Activated T-cell treated with anti-CD3 and anti-CD28 coated beads, Interleukin-2, amount 50 U/mL, for 24 hours (primary cell): ENCODE data around the gene TDRD7.

ENCODE experiments used
- DNase-seq: peaks from one replicate; pipeline ENCODE4 v3.0.0-alpha.2; 2020
- H3K27ac Mint-ChIP-seq: 2 replicates; pipeline ENCODE4 v1.8.0; 2020; ENCODE audit warnings: mild to moderate bottlenecking, mixed read lengths
- H3K27me3 Mint-ChIP-seq: 2 replicates; pipeline ENCODE4 v1.8.0; 2020; ENCODE audit warnings: mixed read lengths
- H3K36me3 Mint-ChIP-seq: 2 replicates; pipeline ENCODE4 v1.8.0; 2020; ENCODE audit warnings: low read depth, mixed read lengths
- H3K4me1 Mint-ChIP-seq: 2 replicates; pipeline ENCODE4 v1.8.0; 2020; ENCODE audit warnings: low read depth, mixed read lengths
- H3K4me3 Mint-ChIP-seq: 2 replicates; pipeline ENCODE4 v1.8.0; 2020; ENCODE audit warnings: mild to moderate bottlenecking, moderate library complexity, mixed read lengths
- H3K9me3 Mint-ChIP-seq: 2 replicates; pipeline ENCODE4 v1.8.0; 2020; ENCODE audit warnings: mixed read lengths

TDRD7 gene

DNA sequence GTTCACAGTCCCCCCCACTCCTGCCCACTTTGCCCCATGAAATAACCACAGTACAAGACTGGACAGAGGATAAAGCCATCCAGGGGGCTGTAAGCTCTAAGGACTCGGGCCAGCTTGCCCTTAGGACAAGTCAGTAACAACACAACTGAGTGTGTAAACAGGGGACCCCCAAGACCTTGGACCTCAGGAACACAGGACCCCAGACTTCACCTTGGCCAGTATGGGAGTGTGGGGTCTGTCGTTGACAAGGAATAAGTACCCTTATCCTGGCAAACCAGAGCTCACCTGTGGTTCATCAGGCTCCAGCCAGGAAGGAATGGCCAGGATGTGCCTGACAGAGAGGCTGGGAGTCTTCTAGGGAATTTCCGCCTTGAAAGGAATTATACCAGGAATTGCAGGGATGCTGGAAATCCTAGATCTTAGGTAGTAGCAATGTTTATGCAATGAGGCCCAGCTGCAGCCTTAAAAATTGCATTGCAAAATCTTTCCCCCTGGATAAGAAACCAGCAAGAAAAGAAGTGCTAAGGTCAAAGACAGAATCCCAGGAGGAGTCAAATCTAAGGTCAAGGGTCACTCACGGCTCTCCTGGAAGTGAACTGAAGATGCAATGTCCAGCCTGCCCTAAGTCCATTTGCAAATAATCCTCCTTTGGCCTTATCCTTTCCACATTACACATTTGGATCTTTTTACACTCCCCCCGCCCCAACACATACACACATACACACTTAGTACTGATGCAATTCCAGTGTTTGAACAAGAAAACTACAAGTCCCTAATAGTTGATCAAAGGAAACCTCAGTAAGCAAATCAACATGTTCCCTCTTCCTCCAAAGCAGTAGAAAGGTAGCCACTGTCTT is 27.3 kb upstream of the TDRD7 start:
- DNase-seq: no peak
- H3K27me3 Mint-ChIP-seq: peaks cover 39% of the 10 kb centered on the region
- H3K9me3 Mint-ChIP-seq: no peaks in the 10 kb centered on the region
- H3K4me3 Mint-ChIP-seq: no peak overlapping the region
- peaks cover 19% of the 10 kb centered on the region for H3K4me1 Mint-ChIP-seq
- no peaks in the 10 kb centered on the region for H3K36me3 Mint-ChIP-seq
- no peak overlapping the region for H3K27ac Mint-ChIP-seq

DNA sequence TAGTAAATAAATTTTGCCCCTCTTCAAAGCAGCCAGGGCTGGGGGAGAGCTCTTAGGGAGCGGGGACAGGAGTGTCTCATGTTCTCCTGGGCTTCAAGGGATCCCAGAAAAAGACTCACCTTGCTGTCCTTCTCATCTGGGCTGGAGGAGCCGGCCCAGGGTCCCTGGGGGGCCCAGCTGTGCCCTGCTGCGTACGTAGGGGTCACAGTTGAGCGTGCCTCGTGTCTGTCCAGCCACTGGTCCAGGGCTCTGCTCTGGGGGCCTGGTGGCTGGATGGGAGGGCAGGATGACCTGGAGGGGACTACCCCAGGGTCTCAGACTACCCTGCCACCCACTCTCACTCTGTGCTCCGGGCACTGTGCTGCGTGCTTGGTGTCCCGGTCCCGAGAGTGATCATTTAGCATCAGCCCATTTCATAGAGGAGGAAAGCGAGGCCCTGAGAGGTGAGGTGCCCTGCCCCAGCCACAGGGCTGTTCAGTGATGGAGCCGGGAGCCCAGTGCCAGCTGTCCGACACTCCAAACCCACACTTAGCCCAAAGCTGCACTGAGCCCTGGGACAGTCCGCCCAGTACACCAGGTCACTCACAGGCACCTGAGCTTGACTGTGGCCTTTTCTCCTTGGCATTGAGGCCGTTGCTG is 26.2 kb upstream of the TDRD7 start:
- Mint-ChIP-seq H3K27me3 (peaks cover 50% of the 10 kb centered on the region), H3K27ac (no peak overlapping the region), H3K36me3 (no peaks in the 10 kb centered on the region), H3K4me1 (peaks cover 20% of the 10 kb centered on the region), H3K4me3 (no peak overlapping the region), H3K9me3 (no peaks in the 10 kb centered on the region)
- DNase-seq: no peak

DNA sequence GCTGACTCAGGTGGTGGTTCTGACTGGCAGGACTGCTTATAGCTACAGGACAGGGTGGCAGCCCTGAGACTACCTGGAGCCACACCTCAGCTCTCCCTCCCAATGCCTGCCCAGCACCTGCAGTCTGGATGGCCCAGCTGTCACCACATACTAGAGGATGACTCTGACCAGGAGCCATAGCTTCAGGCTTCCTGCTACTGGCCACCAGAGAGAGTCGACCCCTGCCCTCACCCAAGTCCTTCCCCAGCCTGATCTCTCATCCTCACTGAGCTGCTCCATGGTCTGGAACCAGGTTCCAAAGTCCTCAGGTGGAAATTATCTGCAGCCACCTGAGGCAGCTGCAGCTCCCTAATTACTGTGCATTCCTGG is 25.6 kb upstream of the TDRD7 start:
- Mint-ChIP-seq H3K4me1 (peaks cover 20% of the 10 kb centered on the region), H3K9me3 (no peaks in the 10 kb centered on the region), H3K27me3 (peaks cover 55% of the 10 kb centered on the region), H3K36me3 (no peaks in the 10 kb centered on the region), H3K27ac (no peak overlapping the region), H3K4me3 (no peak overlapping the region)
- no peak for DNase-seq

DNA sequence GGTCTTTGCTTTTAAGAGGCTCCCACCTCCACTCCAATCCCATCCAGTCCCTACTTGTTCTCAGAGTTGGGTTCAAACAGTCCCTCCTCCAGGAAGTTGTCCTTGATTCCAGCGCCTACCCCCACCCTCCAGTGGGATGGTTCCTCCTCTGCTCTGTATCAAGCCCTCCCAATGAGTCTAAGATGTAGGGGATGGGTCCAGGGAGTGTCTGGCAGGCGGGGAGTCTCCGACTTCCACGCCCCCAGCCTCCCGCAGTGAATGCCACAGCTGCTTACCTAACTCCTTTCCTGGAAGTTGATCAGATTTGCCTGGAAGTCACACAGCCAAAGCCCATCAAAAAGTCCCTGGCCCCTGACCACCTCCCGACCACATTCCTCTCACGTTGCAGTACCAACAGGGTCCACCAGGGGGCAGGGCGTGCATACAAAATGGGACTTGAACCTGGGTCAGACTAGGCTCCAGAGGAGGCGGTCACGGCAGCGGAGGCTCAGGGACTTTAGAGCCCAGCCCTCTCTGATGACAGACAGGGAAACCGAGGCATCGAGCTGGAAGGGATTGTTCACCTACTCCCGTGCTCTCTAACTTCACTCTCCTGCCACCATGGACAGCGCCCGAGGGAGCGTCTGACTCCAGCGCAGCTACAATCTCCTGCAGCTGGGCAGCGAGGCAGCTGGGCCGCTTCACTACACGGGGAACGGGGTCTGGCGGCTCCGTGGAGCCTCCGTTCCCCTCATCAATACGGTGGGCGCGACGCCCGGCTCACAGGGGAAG is 25.0 kb upstream of the TDRD7 start:
- H3K4me1 Mint-ChIP-seq: peaks cover 20% of the 10 kb centered on the region
- peak; percentile 85 for DNase-seq
- no peaks in the 10 kb centered on the region for H3K36me3 Mint-ChIP-seq
- H3K27me3 Mint-ChIP-seq: peaks cover 60% of the 10 kb centered on the region
- H3K27ac Mint-ChIP-seq: no peak overlapping the region
- no peaks in the 10 kb centered on the region for H3K9me3 Mint-ChIP-seq
- H3K4me3 Mint-ChIP-seq: no peak overlapping the region

DNA sequence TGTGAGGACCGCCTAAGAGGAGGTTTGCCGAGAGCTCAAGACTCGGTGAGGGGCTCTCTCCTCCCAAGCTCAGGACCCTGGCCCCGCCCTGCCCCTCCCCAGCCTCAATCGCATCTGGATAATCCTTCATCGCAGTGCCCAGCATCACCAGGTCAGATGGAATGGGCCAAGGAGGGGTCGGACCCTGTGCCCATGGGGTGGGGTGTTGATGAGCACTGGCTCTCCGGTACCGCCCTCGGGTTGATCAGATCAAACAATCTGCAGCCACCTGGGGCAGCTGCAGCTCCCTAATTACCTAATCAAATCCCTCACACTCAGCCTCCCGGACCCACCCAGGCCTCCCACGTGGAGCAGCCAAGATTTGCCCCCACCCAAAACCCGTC is 24.4 kb upstream of the TDRD7 start:
- H3K27ac Mint-ChIP-seq: no peak overlapping the region
- no peaks in the 10 kb centered on the region for H3K36me3 Mint-ChIP-seq
- no peak overlapping the region for H3K4me3 Mint-ChIP-seq
- peaks cover 62% of the 10 kb centered on the region for H3K27me3 Mint-ChIP-seq
- no peaks in the 10 kb centered on the region for H3K9me3 Mint-ChIP-seq
- no peak for DNase-seq
- peaks cover 20% of the 10 kb centered on the region for H3K4me1 Mint-ChIP-seq

DNA sequence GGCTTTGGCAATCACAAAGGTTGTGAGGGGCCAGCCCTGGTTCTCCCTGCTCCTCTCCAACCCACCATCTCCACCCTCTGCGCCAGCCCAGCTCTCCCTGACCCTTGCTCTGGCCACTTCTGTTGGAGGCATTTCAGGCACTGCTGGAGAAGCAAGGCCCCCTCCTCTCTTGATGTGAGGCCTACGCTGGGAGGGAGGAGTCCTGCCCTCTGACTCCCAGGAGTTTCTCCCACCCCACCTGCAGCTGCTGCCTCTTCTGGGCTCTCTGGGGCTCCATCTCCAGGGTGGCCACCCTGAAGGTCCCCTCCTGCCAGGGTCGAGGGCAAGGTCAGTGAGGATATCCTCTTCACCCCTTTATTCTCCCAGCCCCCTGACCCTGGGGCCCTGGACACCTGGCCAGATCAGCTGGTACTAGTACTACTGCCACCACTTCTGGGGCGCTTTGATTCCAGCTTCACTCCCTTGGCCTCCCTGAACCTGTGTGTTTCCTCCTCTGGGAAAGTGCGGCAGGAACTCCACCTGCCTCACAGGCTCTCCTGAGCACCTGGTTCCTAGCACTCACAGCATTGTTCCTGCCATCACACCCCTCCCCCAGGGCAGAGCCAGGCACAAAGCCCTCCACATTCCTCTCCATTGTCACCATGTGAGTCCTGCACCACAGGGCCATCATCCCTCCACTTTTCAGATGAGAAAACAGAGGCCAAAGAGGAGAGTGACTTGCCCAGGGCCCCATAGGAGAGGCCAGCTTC is 23.8 kb upstream of the TDRD7 start:
- H3K27ac Mint-ChIP-seq: no peak overlapping the region
- no peak for DNase-seq
- no peaks in the 10 kb centered on the region for H3K9me3 Mint-ChIP-seq
- H3K4me1 Mint-ChIP-seq: peaks cover 20% of the 10 kb centered on the region
- H3K36me3 Mint-ChIP-seq: no peaks in the 10 kb centered on the region
- no peak overlapping the region for H3K4me3 Mint-ChIP-seq
- peaks cover 62% of the 10 kb centered on the region for H3K27me3 Mint-ChIP-seq

DNA sequence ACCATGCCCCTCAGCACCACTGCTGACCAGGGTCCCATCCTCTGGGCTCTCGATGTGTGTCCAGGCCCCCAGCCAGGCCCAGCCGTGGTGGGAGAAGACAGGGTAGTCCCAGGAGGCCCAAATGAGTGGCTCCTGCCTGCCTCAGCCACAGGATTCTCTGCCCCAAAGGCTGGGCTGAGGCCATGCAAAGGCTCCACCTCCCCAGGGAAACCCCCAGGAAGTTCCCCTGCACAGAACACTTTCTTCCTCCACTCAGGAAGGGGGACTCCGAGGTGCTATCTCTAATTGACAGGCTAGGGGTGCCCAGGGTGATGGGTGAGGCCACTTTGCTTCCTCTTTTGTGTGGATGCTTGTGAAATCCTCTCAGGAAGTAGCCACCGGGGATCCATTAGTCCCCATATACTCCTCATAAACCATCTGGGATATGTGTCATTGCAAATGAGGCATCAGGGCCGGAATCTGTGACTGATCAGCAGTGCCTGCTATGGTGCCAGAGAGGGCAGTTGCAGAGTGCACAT is 23.1 kb upstream of the TDRD7 start:
- no peak overlapping the region for H3K27ac Mint-ChIP-seq
- H3K4me3 Mint-ChIP-seq: no peak overlapping the region
- H3K4me1 Mint-ChIP-seq: peaks cover 20% of the 10 kb centered on the region
- H3K27me3 Mint-ChIP-seq: peaks cover 62% of the 10 kb centered on the region
- no peaks in the 10 kb centered on the region for H3K9me3 Mint-ChIP-seq
- H3K36me3 Mint-ChIP-seq: no peaks in the 10 kb centered on the region
- peak; percentile 50 for DNase-seq

DNA sequence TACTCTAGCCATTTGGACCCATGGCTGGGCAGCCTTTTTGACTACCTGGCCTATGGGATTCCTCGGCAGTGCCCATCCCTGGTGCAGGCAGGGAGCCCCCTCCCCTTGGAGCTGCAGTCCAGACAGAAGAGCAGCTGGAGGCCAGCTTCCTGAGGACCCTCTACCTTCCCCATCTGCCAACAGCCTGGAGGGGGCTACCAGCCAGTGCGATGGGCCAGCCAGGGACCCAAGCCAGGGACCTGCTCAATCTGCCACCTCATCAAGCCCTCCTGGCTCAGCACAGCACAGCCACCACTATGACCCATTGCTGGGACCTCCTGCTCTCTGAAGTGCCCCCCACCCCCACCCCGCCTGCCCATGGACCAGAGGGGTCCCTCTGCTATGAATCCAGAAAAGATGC is 22.6 kb upstream of the TDRD7 start:
- H3K27ac Mint-ChIP-seq: no peak overlapping the region
- H3K27me3 Mint-ChIP-seq: peaks cover 62% of the 10 kb centered on the region
- H3K4me3 Mint-ChIP-seq: no peak overlapping the region
- peaks cover 20% of the 10 kb centered on the region for H3K4me1 Mint-ChIP-seq
- no peaks in the 10 kb centered on the region for H3K36me3 Mint-ChIP-seq
- no peak for DNase-seq
- H3K9me3 Mint-ChIP-seq: no peaks in the 10 kb centered on the region

DNA sequence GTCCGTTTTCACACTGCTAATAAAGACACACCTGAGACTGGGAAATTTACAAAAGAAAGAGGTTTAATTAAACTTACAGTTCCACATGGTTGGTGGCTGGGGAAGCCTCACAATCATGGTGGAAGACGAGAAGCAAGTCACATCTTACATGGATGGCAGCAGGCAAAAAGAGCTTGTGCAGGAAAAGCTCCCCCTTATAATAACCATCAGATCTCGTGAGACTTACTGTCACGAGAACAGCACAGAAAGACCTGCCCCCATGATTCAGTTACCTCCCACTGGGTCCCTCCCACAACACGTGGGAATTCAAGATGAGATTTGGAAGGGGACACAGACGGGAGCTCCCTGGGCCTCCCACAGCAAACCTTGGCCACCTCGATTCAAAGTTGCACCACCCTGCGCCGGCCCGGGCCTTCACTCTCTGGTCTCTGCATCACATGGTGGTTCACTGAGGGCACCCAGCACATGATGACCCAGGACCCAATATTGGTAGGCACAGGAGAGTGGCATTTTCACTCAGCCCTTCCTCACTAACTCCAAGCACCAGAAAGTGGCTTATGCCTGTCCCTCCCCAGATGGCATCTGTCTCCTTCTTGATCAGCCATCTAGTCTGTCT is 21.0 kb upstream of the TDRD7 start:
- H3K36me3 Mint-ChIP-seq: no peaks in the 10 kb centered on the region
- peaks cover 20% of the 10 kb centered on the region for H3K4me1 Mint-ChIP-seq
- H3K4me3 Mint-ChIP-seq: no peak overlapping the region
- DNase-seq: no peak
- H3K27ac Mint-ChIP-seq: no peak overlapping the region
- H3K27me3 Mint-ChIP-seq: peaks cover 57% of the 10 kb centered on the region
- no peaks in the 10 kb centered on the region for H3K9me3 Mint-ChIP-seq

DNA sequence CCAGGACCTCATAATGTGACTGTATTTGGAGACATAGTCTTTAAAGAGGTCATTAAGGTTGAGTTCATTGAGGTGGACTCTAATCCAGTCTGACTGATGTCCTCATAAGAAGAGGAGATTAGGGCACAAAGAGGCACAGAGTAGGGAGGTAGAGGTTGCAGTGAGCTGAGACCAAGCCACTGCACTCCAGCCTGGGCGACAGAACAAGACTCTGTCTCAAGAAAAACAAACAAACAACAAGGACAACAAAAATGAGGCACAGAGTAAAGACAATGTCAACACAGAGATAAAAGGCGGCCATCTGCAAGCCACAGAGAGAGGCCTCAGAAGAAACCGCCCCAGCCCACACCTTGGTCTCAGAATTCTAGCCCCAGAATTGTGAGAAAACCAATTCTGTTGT is 17.0 kb upstream of the TDRD7 start:
- peaks cover 22% of the 10 kb centered on the region for H3K4me1 Mint-ChIP-seq
- H3K9me3 Mint-ChIP-seq: no peaks in the 10 kb centered on the region
- H3K27ac Mint-ChIP-seq: no peak overlapping the region
- H3K4me3 Mint-ChIP-seq: no peak overlapping the region
- no peaks in the 10 kb centered on the region for H3K36me3 Mint-ChIP-seq
- DNase-seq: no peak
- peaks cover 27% of the 10 kb centered on the region for H3K27me3 Mint-ChIP-seq

DNA sequence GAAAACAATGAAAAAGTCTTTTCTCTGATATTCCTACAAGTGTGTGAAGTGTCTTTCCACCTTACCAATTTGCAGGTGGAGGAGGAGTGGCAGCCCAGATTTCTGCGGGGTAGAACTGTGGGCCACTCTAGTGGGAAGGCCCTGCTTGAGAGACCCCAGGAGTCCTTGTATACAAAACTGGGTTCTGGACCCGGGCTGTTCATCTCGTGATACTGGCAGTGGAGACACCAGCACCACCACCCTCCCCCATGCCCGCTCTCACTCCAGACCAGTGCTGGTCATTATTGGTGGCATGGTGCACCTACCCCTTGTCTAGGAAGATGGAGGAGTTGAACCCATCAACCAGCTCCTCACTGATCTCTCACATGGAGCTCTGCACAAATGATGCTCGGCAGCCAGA is 16.2 kb upstream of the TDRD7 start:
- Mint-ChIP-seq H3K4me1 (peaks cover 21% of the 10 kb centered on the region), H3K9me3 (no peaks in the 10 kb centered on the region), H3K27me3 (peaks cover 18% of the 10 kb centered on the region), H3K27ac (no peak overlapping the region), H3K4me3 (no peak overlapping the region), H3K36me3 (no peaks in the 10 kb centered on the region)
- DNase-seq: no peak

DNA sequence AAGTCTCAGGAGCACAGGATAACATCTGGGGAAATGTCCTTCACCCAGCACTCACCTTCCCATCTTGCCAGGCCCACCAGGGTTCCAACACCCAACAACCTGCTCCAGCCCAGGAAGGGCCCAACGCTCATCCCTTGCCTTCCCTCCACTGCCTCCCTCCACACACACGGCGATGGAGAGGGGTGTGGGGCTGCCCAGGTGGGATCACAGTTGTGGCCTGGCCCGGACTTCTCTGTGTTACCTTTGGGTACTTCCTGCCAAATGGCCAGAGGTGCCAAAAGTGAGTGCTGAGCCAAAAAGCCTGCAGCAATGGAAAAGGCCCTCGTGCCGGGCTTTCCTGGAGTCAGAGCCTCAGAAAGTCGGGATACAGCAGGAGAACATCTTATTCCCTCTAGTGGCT is 15.6 kb upstream of the TDRD7 start:
- no peak for DNase-seq
- H3K9me3 Mint-ChIP-seq: no peaks in the 10 kb centered on the region
- H3K27me3 Mint-ChIP-seq: peaks cover 13% of the 10 kb centered on the region
- H3K36me3 Mint-ChIP-seq: no peaks in the 10 kb centered on the region
- H3K4me1 Mint-ChIP-seq: peaks cover 21% of the 10 kb centered on the region
- no peak overlapping the region for H3K27ac Mint-ChIP-seq
- no peak overlapping the region for H3K4me3 Mint-ChIP-seq

DNA sequence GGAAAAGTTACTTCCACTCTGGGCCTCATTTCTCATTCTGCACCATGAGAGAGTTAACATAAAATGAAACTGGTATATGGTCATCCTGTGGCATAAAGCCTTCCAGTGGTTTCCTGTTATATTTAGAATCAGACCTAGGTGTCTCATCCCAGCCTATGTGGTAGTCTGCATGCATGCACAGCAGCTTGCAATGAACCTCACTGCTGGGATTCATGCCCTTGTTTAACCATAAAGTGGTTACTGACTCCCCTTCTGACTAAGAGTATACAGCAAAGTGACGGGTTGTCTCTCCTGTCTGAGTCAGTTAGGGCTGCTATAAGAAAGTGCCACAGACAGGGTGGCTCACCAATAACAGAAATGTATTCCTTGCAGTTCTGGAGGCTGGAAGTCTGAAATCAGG is 14.7 kb upstream of the TDRD7 start:
- H3K27ac Mint-ChIP-seq: no peak overlapping the region
- DNase-seq: no peak
- peaks cover 6% of the 10 kb centered on the region for H3K27me3 Mint-ChIP-seq
- peaks cover 21% of the 10 kb centered on the region for H3K4me1 Mint-ChIP-seq
- H3K4me3 Mint-ChIP-seq: no peak overlapping the region
- H3K36me3 Mint-ChIP-seq: no peaks in the 10 kb centered on the region
- no peaks in the 10 kb centered on the region for H3K9me3 Mint-ChIP-seq
